GM10248 (cell line): ENCODE data around the gene INKA2.

Experiments used
- CTCF ChIA-PET: fragments of 300-600 bp; sonication (Branson Sonifier 250); formaldehyde crosslinking; extraction: SDS; loops from one replicate; lab custom pipeline; 2021; ENCODE audit warnings: antibody characterized with exemption; lab: Yijun Ruan, JAX
- POLR2A ChIA-PET: fragments of 350-650 bp; sonication (Branson Sonifier 250); formaldehyde crosslinking; extraction: SDS; loops from one replicate; lab custom pipeline; 2020; ENCODE audit warnings: antibody characterized with exemption; lab: Yijun Ruan, JAX
- DNase-seq: peaks from one replicate; pipeline ENCODE4 v3.0.0; 2012; ENCODE audit errors: extremely low spot score
- TF ChIP-seq, protein P1 (sequence below): IDR thresholded peaks from 2 replicates; pipeline ENCODE4 v1.5.1; 2012; ENCODE audit warnings: mild to moderate bottlenecking, low read depth; ENCODE audit errors: extremely low read depth, missing control alignments, control extremely low read depth

INKA2 gene

DNA sequence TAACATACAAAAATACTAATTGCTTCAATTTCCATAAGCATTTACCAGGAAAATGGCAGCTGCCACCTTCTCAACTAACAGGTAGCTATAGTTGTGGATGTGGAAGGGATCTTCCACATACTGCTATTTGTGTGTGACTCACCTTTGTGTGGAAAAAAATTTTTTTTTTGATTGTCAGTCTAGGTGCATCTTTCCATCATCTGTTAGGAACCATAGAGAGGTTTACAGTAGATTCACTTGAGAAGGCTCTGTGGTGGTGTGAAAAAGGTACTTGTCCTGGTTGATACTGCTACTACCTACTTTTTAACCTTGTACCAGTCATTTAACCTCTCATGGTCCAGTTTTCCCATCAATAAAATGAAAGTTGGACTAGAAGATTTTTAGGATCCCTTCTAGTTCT lies 29.4 kb upstream of the INKA2 start:
- ChIA-PET POLR2A (no interaction called here), CTCF (interaction anchor here (0.7 to 5.8 kb wide), 27 partner anchors 9 to 738 kb away, joined by 3 to 61 read pairs (median 5); partner anchors contain the start of genes ADORA3, ATP5PB, C1orf162 and DDX20)
- TF ChIP-seq, protein P1, sequence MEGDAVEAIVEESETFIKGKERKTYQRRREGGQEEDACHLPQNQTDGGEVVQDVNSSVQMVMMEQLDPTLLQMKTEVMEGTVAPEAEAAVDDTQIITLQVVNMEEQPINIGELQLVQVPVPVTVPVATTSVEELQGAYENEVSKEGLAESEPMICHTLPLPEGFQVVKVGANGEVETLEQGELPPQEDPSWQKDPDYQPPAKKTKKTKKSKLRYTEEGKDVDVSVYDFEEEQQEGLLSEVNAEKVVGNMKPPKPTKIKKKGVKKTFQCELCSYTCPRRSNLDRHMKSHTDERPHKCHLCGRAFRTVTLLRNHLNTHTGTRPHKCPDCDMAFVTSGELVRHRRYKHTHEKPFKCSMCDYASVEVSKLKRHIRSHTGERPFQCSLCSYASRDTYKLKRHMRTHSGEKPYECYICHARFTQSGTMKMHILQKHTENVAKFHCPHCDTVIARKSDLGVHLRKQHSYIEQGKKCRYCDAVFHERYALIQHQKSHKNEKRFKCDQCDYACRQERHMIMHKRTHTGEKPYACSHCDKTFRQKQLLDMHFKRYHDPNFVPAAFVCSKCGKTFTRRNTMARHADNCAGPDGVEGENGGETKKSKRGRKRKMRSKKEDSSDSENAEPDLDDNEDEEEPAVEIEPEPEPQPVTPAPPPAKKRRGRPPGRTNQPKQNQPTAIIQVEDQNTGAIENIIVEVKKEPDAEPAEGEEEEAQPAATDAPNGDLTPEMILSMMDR = no peak
- no peak for DNase-seq

DNA sequence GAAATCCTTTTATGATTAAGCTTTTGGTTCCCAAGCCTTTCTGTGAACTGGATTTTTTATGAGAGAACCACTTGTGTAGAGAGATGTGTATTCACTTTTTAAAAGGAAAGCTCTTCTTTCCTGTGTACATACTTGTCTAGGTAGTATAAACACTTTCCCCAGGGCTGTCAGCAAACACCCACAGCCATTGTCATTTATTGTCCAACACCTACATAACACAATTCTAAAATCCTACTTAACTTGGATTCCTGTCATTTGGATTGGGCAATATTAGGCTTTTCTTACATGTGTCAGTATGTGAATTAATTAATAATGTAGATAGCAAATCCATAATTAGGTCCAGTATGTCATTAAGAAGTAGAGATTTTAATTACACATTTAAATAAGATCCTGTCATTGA lies 28.8 kb upstream of the INKA2 start:
- POLR2A ChIA-PET = no interaction called here
- CTCF ChIA-PET = interaction anchor here (1.0 to 5.8 kb wide), 18 partner anchors 11 to 986 kb away, joined by 3 to 61 read pairs (median 5); partner anchors contain the start of genes ADORA3, DDX20, INKA2 and TMIGD3
- TF ChIP-seq, protein P1 = no peak
- DNase-seq = no peak

DNA sequence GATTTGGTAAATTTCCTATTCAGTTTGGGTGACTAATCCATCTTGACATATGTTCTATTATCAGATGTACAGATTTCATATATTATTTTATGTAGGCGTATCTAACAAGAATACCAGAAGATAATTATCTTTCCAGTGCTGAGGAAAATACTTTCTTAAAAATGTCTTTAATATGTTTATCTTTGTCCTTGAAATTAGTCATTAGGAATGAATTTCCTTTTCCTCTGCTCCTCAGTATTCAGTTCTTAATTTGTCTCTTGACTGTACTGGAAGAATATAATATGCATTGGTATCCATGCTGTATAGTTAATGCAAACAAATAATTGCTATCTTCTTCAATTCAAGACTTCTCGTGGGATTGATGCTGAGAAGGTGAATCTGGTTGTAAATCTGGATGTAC lies 23.1 kb upstream of the INKA2 start:
- DNase-seq = no peak
- TF ChIP-seq, protein P1 = no peak
- ChIA-PET CTCF (interaction anchor here (0.8 to 1.3 kb wide), 2 partner anchors 15 to 255 kb away, joined by 3 to 4 read pairs; no protein-coding TSS in a partner anchor), POLR2A (no interaction called here)

DNA sequence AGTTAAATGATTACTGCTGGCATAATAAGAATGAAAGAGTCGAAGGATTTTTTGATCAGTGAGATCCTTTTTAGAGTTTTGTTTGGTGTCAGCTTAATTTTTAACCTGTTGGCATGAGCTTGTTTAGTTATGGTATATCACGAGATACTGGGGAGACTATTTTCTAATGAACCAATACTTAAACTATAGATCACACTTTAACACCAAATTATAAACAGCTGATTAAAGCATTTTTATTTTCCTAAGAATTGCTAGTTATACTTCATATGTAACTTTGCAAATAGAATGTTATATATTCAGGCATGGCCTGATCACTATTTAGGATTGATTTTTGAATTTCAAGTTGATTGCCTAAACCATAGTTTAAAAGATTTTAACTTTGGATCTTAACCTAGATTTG lies 22.5 kb upstream of the INKA2 start:
- CTCF ChIA-PET = no interaction called here
- POLR2A ChIA-PET = interaction anchor here (1.0 kb wide), 1 partner anchor 10 kb away, joined by 3 read pairs; no protein-coding TSS in a partner anchor
- no peak for DNase-seq
- TF ChIP-seq, protein P1 = no peak

DNA sequence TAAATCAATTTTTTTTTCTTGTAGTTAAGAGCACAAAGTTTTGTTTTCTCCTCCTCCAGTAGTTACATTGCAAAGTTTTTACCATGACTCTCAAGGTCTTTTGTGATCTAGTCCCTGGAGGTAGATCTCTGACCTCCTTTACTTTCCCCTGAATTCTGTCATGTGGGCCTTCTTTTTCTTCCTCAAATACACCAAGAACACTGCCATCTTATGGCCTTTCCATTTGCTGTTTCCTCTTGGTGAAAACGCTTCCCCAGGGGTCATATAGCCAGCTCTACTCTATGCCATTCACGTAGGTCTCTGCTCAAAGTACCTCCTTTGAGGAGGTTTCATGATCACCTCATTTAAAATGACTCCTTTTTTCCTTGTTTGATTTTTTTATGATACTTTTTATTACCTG lies 19.2 kb upstream of the INKA2 start:
- ChIA-PET CTCF (interaction anchor here (5.0 kb wide), 1 partner anchor 9 kb away, joined by 56 read pairs; no protein-coding TSS in a partner anchor), POLR2A (no interaction called here)
- TF ChIP-seq, protein P1 = no peak
- DNase-seq = no peak

DNA sequence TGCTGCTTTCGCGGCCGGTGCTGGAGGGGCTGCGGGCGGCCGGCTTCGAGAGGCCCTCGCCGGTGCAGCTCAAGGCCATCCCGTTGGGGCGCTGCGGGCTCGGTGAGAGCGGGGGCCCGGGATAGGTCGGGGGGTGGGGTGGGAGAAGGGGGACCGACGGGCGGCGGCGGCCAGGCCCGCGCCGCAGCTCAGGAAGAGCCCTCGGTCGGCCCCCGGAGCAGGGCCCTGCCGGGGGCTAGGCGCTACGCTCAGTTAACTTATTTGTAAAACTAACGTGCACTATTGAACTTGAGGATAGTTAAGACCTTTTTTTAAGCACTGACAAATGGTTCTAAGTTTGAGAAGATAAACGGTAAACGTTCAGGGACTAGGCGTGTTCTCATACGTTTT lies 16.9 kb upstream of the INKA2 start:
- ChIA-PET POLR2A (no interaction called here), CTCF (interaction anchor here (0.6 to 5.0 kb wide), 11 partner anchors 9 to 539 kb away, joined by 3 to 56 read pairs (median 9); partner anchors contain the start of gene INKA2)
- DNase-seq = no peak
- TF ChIP-seq, protein P1 = no peak
